SK-N-SH treated with all-trans-retinoic acid at 6 μM for 48 hours (cell line): ENCODE data around the gene CCDC171.

Experiments
- ZFP30 ChIP-seq: fragments of 450-650 bp; formaldehyde crosslinking; IDR thresholded peaks from 2 replicates; pipeline ENCODE4 v1.5.0; 2022; ENCODE audit warnings: mild to moderate bottlenecking, moderate library complexity
- TF ChIP-seq, protein P1 (sequence below): fragments of 250-450 bp; sonication (Bioruptor Pico); IDR thresholded peaks from 2 replicates; pipeline ENCODE4 v1.5.1; 2020; ENCODE audit warnings: low read depth, mild to moderate bottlenecking, moderate library complexity
- TF ChIP-seq, protein P2 (sequence below): fragments of 250-450 bp; sonication (Bioruptor Pico); IDR thresholded peaks from 2 replicates; pipeline ENCODE4 v1.8.0; 2021; ENCODE audit warnings: low read depth, mild to moderate bottlenecking, moderate library complexity, borderline replicate concordance

DNA sequence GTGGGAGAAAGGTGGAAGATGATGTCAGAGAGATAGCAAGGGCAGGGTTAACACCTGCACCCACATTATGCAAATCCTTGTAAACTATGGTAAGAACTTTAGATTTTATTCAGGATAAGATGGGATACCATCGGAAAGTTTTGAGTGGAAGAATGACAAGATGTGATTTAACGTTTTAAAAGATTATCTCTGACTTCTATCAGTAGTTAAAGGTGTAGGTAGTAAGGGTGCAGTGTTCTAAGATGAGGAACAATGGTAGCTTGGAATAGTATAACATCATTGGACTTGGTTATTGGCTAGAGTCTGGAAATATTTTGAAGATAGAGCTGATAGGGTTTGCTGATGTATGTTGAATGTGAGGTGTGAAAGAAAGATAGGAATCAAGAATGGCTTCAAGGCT lies 211.3 kb downstream of the CCDC171 start:
- TF ChIP-seq ZFP30 (CRISPR knock-in tag), result no peak
- TF ChIP-seq, protein P1, sequence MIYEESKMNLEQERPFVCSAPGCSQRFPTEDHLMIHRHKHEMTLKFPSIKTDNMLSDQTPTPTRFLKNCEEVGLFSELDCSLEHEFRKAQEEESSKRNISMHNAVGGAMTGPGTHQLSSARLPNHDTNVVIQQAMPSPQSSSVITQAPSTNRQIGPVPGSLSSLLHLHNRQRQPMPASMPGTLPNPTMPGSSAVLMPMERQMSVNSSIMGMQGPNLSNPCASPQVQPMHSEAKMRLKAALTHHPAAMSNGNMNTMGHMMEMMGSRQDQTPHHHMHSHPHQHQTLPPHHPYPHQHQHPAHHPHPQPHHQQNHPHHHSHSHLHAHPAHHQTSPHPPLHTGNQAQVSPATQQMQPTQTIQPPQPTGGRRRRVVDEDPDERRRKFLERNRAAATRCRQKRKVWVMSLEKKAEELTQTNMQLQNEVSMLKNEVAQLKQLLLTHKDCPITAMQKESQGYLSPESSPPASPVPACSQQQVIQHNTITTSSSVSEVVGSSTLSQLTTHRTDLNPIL (CRISPR knock-in tag), result no peak
- TF ChIP-seq, protein P2, sequence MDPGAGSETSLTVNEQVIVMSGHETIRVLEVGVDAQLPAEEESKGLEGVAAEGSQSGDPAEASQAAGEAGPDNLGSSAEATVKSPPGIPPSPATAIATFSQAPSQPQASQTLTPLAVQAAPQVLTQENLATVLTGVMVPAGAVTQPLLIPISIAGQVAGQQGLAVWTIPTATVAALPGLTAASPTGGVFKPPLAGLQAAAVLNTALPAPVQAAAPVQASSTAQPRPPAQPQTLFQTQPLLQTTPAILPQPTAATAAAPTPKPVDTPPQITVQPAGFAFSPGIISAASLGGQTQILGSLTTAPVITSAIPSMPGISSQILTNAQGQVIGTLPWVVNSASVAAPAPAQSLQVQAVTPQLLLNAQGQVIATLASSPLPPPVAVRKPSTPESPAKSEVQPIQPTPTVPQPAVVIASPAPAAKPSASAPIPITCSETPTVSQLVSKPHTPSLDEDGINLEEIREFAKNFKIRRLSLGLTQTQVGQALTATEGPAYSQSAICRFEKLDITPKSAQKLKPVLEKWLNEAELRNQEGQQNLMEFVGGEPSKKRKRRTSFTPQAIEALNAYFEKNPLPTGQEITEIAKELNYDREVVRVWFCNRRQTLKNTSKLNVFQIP (CRISPR knock-in tag), result no peak
